Measurements from ENCODE around the gene CREG1.

The CREG1 gene

GRCh38 chr1:167551362-167551761 lies 2.2 kb downstream of the CREG1 start:
- Mint-ChIP-seq H3K4me1 (peaks cover 40% of the 10 kb centered on the region), H3K9me3 (no peaks in the 10 kb centered on the region), H3K36me3 (ENCODE audit: low read depth) (peaks cover 3% of the 10 kb centered on the region), H3K27ac (no peak overlapping the region), H3K4me3 (no peak overlapping the region), H3K27me3 (peaks cover 2% of the 10 kb centered on the region)
- no peak for ATAC-seq
- no peak for DNase-seq

DNA sequence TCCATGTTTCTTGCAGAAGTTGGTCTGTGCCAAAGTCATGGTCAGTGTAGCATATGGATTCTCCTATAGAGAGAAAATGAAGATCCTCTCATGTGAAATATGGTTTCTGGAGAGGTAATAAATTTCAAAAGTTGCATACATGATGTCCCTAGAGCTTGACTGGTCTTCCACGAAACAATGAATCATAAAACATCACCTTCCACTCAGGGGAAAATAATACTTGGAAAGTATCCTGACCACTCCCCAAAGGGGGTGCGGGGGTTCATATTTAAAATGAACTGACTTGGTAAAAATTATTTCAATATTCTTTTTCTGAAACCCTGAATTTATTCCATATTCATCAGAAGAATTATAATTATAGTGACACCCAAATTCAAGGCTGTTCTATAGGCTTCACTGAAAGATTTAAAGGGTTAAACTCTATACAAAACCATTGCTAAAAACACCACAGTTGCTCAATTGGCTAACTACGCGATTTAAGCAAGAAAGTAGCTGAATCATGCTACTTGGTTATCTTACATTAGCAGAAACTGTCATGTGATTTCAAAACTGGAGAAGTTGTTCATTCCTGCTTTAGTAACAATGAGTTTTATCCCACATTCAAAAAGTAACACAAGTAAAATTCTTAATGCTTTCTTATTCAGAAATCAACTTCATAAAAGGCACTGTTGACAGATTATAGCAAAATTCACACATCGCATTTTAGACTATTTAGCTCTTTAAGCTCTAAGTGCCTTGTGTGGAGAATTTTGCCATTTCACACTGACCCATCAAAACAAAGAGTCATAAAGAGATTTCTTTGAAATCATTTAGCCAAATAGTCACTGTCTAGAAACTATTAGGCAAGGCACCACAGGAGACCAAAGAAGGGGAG lies 5.3 kb downstream of the CREG1 start:
- Mint-ChIP-seq H3K9me3 (no peaks in the 10 kb centered on the region), H3K36me3 (ENCODE audit: low read depth) (peaks cover 7% of the 10 kb centered on the region), H3K27me3 (no peaks in the 10 kb centered on the region), H3K4me3 (no peak overlapping the region), H3K27ac (no peak overlapping the region), H3K4me1 (peaks cover 22% of the 10 kb centered on the region)
- ATAC-seq, result no peak
- no peak for DNase-seq

DNA sequence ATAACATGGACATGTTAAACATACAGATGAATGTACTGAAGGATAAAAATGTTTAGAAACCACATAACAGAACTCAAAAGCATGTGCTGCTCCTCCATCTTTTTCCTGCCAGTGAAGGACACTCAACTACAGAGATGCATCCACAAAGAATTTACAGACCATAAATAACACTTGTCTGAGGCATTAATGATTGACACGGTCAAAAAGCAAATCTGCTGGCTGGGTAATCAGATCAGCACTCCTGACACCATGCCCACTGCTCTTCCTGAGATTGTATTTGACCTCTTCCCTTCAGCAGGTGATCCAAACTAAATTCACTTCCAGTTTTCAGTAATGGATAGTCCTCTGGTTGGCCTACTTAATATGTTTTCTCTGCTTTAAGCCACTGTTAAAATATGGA lies 6.6 kb downstream of the CREG1 start:
- peaks cover 18% of the 10 kb centered on the region for H3K4me1 Mint-ChIP-seq
- no peak for ATAC-seq

GRCh38 chr1:167545349-167545748 lies 8.2 kb downstream of the CREG1 start:
- ATAC-seq, result no peak
- Mint-ChIP-seq H3K4me3 (no peak overlapping the region), H3K27ac (no peak overlapping the region), H3K4me1 (peaks cover 14% of the 10 kb centered on the region), H3K9me3 (no peaks in the 10 kb centered on the region), H3K27me3 (no peaks in the 10 kb centered on the region), H3K36me3 (ENCODE audit: low read depth) (peaks cover 9% of the 10 kb centered on the region)
- no peak for DNase-seq

More for the DNA sequence above, 6.6 kb downstream of the CREG1 start:
- Mint-ChIP-seq H3K4me3 (no peak overlapping the region), H3K36me3 (ENCODE audit: low read depth) (peaks cover 7% of the 10 kb centered on the region), H3K9me3 (no peaks in the 10 kb centered on the region), H3K27me3 (no peaks in the 10 kb centered on the region), H3K27ac (no peak overlapping the region)
- no peak for DNase-seq

- ATAC-seq, result no peak
- Mint-ChIP-seq H3K27me3 (no peaks in the 10 kb centered on the region), H3K27ac (no peak overlapping the region), H3K4me3 (no peak overlapping the region), H3K4me1 (peaks cover 18% of the 10 kb centered on the region), H3K36me3 (ENCODE audit: low read depth) (peaks cover 9% of the 10 kb centered on the region), H3K9me3 (no peaks in the 10 kb centered on the region)
- DNase-seq, result no peak
These were observed 9.0 kb downstream of the CREG1 start for GRCh38 chr1:167544447-167545093.

- Mint-ChIP-seq H3K36me3 (ENCODE audit: low read depth) (peaks cover 9% of the 10 kb centered on the region), H3K9me3 (no peaks in the 10 kb centered on the region), H3K27me3 (no peaks in the 10 kb centered on the region), H3K27ac (no peak overlapping the region), H3K4me1 (peaks cover 28% of the 10 kb centered on the region), H3K4me3 (no peak overlapping the region)
- ATAC-seq, result no peak
- no peak for DNase-seq
These were observed 10.2 kb downstream of the CREG1 start for GRCh38 chr1:167543199-167543990.

DNA sequence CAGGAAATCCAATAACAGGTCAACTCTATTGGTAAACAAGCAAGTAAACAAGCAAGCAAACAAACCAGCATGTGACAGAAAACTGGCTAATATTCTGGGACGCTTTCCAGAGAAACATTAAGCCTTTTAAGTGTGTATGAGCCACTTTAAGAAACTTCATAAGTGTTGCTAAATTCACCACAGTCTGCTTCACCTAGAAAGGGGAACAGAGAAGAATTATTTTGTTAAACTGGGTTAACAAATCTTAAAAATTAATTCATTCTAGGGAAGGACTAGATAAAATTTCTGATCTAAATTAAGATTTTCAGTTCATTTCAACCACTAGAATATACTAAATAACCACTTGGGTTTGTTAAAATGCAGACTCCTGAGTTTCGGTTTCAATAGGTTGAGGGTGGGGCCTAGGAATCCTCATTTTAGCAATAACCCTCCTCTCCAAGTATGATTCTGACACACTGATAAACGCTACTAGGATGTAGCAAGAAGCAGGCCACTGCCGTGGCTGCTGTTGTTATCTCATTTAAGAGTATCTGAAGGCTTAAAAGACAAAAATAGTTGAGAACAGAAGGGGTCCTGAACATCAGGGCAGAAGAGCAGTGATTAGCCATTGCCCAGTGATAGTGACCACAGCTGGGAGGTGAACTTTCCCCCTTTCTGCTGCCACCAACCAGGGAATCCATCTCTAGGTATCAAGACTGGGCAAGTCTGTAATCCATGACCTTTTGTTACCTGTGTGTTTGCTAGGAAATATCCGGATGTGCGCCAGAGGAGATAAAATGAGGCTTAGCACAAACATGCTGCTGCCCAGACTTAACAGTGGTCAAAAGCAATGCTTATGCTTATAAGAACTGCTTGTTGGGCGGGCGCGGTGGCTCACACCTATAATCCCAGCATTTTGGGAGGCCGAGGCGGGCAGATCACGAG lies 11.2 kb downstream of the CREG1 start:
- Mint-ChIP-seq H3K4me3 (no peak overlapping the region), H3K27ac (no peak overlapping the region), H3K4me1 (peaks cover 26% of the 10 kb centered on the region), H3K9me3 (no peaks in the 10 kb centered on the region), H3K27me3 (no peaks in the 10 kb centered on the region), H3K36me3 (ENCODE audit: low read depth) (peaks cover 9% of the 10 kb centered on the region)
- ATAC-seq, result no peak
- no peak for DNase-seq

- Mint-ChIP-seq H3K4me1 (peaks cover 26% of the 10 kb centered on the region), H3K27me3 (no peaks in the 10 kb centered on the region), H3K9me3 (no peaks in the 10 kb centered on the region), H3K36me3 (ENCODE audit: low read depth) (peaks cover 6% of the 10 kb centered on the region), H3K4me3 (no peak overlapping the region), H3K27ac (no peak overlapping the region)
- ATAC-seq (no peak), DNase-seq (no peak)
These were observed 12.0 kb downstream of the CREG1 start for GRCh38 chr1:167541610-167542009.

DNA sequence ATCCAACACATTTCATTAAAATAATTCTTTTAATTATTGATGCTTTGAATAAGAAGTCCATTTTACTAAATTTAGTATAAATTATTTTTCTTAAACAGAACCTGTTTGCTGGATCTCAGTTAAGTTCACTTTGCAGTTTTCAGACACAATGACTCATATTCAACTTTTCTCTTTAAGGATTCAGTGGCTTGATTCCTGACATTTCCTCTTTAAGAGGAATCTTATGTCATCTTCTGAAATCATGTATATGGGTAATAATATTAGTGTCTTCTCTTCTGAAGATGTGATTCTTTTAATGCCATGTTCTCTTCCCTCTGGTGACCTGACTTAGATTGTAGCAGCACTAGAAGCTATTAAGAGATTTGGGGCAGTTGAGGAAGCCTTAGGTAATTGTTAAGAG lies 12.6 kb downstream of the CREG1 start:
- peaks cover 26% of the 10 kb centered on the region for H3K4me1 Mint-ChIP-seq
- H3K9me3 Mint-ChIP-seq, result no peaks in the 10 kb centered on the region
- H3K27me3 Mint-ChIP-seq, result no peaks in the 10 kb centered on the region
- no peak for DNase-seq
- H3K4me3 Mint-ChIP-seq, result no peak overlapping the region
- no peak overlapping the region for H3K27ac Mint-ChIP-seq
- peaks cover 6% of the 10 kb centered on the region for H3K36me3 Mint-ChIP-seq (ENCODE audit: low read depth)
- ATAC-seq, result no peak

DNA sequence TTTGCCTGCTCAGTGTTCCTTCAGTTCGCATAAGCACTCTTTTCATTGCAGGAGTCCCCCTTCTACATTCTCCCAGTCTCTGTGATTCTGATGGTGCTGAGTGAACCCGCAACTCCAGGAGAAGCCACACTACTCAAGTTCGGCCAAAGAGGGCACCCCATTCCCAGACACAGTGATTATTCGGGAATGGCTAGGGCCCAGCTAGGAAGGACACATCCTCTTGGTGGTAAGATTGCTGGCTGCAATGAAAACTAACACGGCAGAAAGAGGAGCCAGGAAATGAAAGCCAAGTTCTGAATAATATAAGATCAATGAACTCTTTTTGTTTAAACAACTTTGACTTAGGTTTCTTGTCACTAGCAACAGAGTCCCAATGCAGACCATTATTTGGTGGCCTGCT lies 14.9 kb downstream of the CREG1 start:
- peaks cover 2% of the 10 kb centered on the region for H3K36me3 Mint-ChIP-seq (ENCODE audit: low read depth)
- ATAC-seq, result no peak
- no peak overlapping the region for H3K4me3 Mint-ChIP-seq
- peak overlapping the region; percentile 41 for H3K27ac Mint-ChIP-seq
- H3K27me3 Mint-ChIP-seq, result no peaks in the 10 kb centered on the region
- H3K4me1 Mint-ChIP-seq, result peaks cover 26% of the 10 kb centered on the region
- DNase-seq, result no peak
- no peaks in the 10 kb centered on the region for H3K9me3 Mint-ChIP-seq

GRCh38 chr1:167533851-167534300 lies 19.7 kb downstream of the CREG1 start:
- Mint-ChIP-seq H3K27ac (no peak overlapping the region), H3K36me3 (ENCODE audit: low read depth) (no peaks in the 10 kb centered on the region), H3K9me3 (no peaks in the 10 kb centered on the region), H3K27me3 (no peaks in the 10 kb centered on the region), H3K4me1 (peaks cover 4% of the 10 kb centered on the region), H3K4me3 (no peak overlapping the region)
- ATAC-seq (peak; percentile 85), DNase-seq (peak; percentile 70)

DNA sequence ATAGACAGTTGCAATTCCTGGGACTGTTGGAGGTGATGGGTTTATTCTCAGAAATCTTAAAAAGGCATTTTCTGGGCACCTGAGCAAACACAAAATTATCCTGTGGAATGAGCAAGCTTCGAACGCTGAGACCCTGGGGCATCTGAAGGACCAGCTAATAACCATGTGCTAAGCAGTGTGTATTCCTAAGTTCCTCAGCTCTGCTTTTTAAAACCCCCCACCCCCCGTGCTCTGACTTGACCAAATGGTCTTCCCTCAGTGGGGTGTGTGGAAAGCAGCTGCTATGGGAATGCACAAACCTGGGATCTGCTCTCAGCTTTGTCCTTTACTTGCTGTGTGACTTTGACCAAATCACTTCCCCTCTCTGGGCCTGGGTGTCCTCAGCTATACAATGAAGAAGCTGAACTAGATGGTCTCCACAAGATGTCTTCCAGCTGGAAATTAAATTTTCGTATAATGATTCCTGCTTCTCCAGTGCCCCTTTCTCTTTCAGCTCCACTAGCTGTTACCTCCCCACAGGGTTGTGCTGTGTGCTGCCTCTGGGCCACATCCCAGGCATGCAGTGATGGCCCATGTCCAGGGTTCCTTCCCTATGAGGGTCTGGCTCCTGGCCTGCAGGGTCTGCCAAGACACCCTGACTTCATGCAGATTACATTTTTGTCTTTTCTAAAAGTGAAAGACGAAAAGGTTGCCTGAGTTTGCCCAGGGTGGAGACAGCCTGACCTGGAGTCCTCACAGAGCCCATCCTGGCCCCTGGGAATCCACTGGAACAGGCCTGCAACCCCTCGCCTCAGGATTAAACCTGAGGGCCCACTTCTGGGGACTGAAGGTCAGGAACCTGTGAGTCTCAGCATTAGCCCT lies 20.4 kb downstream of the CREG1 start:
- Mint-ChIP-seq H3K9me3 (no peaks in the 10 kb centered on the region), H3K27ac (no peak overlapping the region), H3K4me3 (no peak overlapping the region), H3K27me3 (no peaks in the 10 kb centered on the region), H3K4me1 (no peaks in the 10 kb centered on the region), H3K36me3 (ENCODE audit: low read depth) (no peaks in the 10 kb centered on the region)
- ATAC-seq (no peak), DNase-seq (no peak)

GRCh38 chr1:167532375-167532774 lies 21.2 kb downstream of the CREG1 start:
- ATAC-seq (no peak), DNase-seq (no peak)
- H3K27ac Mint-ChIP-seq, result no peak overlapping the region
- no peaks in the 10 kb centered on the region for H3K9me3 Mint-ChIP-seq
- no peak overlapping the region for H3K4me3 Mint-ChIP-seq
- H3K27me3 Mint-ChIP-seq, result no peaks in the 10 kb centered on the region
- no peaks in the 10 kb centered on the region for H3K36me3 Mint-ChIP-seq (ENCODE audit: low read depth)
- H3K4me1 Mint-ChIP-seq, result peaks cover 3% of the 10 kb centered on the region
